ENCODE results near the gene SNRNP25. TPM values are rescaled to one million over a fixed set of nuclear protein-coding genes. Genes with fewer than 3 reads are reported as not detected.

The SNRNP25 gene
- total and polyA plus RNA-seq, 9 of the 15 experiments (the other 6 are each of a cell fraction or from before 2014, with no cell fraction given) = 59.0 to 176 (median 108) TPM

DNA sequence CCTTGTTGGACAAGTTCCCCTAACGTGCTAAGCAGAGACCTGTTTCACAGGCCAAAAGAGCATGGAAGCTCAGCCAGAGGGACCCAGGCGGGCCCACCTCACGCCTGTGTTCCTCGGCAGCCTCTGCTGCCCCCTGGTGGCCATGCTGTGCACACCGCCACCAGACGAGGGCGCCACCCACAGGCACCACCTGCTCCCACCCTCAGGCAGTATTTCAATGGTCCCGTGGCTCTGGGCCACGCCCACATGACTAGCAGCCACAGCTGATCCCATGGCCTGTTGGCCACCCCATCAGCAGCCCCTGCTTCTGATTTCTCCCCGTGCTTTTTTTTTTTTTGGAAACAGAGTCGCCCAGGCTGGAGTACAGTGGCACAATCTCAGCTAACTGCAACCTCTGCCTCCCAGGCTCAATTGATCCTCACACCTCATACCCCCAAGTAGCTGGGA is 43.3 kb downstream of the SNRNP25 start (continued):
- TF ChIP-seq SMARCE1 (IDR thresholded peaks at IDR 0.05) = 0 out of 2 replicates have a peak, but pooled peaks have one; percentile 27
- TF ChIP-seq KAT2B (IDR thresholded peaks at IDR 0.05; ENCODE audit: low read depth, low read length) = peak; percentile 82
- TF ChIP-seq, protein P1, sequence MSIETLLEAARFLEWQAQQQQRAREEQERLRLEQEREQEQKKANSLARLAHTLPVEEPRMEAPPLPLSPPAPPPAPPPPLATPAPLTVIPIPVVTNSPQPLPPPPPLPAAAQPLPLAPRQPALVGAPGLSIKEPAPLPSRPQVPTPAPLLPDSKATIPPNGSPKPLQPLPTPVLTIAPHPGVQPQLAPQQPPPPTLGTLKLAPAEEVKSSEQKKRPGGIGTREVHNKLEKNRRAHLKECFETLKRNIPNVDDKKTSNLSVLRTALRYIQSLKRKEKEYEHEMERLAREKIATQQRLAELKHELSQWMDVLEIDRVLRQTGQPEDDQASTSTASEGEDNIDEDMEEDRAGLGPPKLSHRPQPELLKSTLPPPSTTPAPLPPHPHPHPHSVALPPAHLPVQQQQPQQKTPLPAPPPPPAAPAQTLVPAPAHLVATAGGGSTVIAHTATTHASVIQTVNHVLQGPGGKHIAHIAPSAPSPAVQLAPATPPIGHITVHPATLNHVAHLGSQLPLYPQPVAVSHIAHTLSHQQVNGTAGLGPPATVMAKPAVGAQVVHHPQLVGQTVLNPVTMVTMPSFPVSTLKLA (conservative IDR thresholded peaks at IDR 0.05) = peak; percentile 72 to 84; a peak in 3 of 4 replicates
- TF ChIP-seq RAD51 (IDR thresholded peaks at IDR 0.05; ENCODE audit: borderline replicate concordance, low read depth) = peak; percentile 80
- TF ChIP-seq HCFC1 (IDR thresholded peaks at IDR 0.05; ENCODE audit: low read depth, low read length) = peak; percentile 63
- peak; percentile 13 to 30; a peak in 1 of 4 replicates for TF ChIP-seq NRF1 (conservative IDR thresholded peaks at IDR 0.05 in 1 of 2, IDR thresholded peaks at IDR 0.05 in 1 of 2)
- TF ChIP-seq, protein P2, sequence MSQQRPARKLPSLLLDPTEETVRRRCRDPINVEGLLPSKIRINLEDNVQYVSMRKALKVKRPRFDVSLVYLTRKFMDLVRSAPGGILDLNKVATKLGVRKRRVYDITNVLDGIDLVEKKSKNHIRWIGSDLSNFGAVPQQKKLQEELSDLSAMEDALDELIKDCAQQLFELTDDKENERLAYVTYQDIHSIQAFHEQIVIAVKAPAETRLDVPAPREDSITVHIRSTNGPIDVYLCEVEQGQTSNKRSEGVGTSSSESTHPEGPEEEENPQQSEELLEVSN (IDR thresholded peaks at IDR 0.05; ENCODE audit: borderline replicate concordance in 1 of 2, extremely low read depth in 1 of 2, insufficient read depth in 1 of 2, insufficient read length in 1 of 2, low read depth in 1 of 2, low read length in 1 of 2, poor library complexity in 1 of 2, severe bottlenecking in 1 of 2) = peak; percentile 68 to 74
- TF ChIP-seq TOE1 (IDR thresholded peaks at IDR 0.05; ENCODE audit: borderline replicate concordance) = peak; percentile 65; the same call in 1 of the 2 replicates
- no peak for TF ChIP-seq TOE1 (CRISPR knock-in tag; IDR thresholded peaks at IDR 0.05; ENCODE audit: borderline replicate concordance, low read depth)
- peak; percentile 78 for TF ChIP-seq CREM (IDR thresholded peaks at IDR 0.05; ENCODE audit: low read depth)
- TF ChIP-seq POLR2A (conservative IDR thresholded peaks at IDR 0.05) = 0 out of 2 replicates have a peak, but pooled peaks have one; percentile 28
- peak; percentile 92 for TF ChIP-seq BHLHE40 (IDR thresholded peaks at IDR 0.05; ENCODE audit: low read length)
- TF ChIP-seq ZC3H11A (IDR thresholded peaks at IDR 0.05; ENCODE audit: low read depth, low read length) = peak; percentile 75; the same call in 1 of the 2 replicates
- TF ChIP-seq EHMT2 (IDR thresholded peaks at IDR 0.05) = peak; percentile 37; the same call in 1 of the 2 replicates
- peak; percentile 77 for TF ChIP-seq HMGN3 (IDR thresholded peaks at IDR 0.05; ENCODE audit: borderline replicate concordance, extremely low read depth, insufficient read length, low read depth, low read length)
- no peak for TF ChIP-seq ZNF699 (CRISPR knock-in tag; IDR thresholded peaks at IDR 0.05; ENCODE audit: insufficient replicate concordance)
- TF ChIP-seq, protein P3, sequence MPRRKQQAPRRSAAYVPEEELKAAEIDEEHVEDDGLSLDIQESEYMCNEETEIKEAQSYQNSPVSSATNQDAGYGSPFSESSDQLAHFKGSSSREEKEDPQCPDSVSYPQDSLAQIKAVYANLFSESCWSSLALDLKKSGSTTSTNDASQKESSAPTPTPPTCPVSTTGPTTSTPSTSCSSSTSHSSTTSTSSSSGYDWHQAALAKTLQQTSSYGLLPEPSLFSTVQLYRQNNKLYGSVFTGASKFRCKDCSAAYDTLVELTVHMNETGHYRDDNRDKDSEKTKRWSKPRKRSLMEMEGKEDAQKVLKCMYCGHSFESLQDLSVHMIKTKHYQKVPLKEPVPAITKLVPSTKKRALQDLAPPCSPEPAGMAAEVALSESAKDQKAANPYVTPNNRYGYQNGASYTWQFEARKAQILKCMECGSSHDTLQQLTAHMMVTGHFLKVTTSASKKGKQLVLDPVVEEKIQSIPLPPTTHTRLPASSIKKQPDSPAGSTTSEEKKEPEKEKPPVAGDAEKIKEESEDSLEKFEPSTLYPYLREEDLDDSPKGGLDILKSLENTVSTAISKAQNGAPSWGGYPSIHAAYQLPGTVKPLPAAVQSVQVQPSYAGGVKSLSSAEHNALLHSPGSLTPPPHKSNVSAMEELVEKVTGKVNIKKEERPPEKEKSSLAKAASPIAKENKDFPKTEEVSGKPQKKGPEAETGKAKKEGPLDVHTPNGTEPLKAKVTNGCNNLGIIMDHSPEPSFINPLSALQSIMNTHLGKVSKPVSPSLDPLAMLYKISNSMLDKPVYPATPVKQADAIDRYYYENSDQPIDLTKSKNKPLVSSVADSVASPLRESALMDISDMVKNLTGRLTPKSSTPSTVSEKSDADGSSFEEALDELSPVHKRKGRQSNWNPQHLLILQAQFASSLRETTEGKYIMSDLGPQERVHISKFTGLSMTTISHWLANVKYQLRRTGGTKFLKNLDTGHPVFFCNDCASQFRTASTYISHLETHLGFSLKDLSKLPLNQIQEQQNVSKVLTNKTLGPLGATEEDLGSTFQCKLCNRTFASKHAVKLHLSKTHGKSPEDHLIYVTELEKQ (CRISPR knock-in tag; IDR thresholded peaks at IDR 0.05) = no peak
- TF ChIP-seq, protein P4, sequence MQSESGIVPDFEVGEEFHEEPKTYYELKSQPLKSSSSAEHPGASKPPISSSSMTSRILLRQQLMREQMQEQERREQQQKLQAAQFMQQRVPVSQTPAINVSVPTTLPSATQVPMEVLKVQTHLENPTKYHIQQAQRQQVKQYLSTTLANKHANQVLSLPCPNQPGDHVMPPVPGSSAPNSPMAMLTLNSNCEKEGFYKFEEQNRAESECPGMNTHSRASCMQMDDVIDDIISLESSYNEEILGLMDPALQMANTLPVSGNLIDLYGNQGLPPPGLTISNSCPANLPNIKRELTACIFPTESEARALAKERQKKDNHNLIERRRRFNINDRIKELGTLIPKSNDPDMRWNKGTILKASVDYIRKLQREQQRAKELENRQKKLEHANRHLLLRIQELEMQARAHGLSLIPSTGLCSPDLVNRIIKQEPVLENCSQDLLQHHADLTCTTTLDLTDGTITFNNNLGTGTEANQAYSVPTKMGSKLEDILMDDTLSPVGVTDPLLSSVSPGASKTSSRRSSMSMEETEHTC (IDR thresholded peaks at IDR 0.05) = peak; percentile 72
- TF ChIP-seq, protein P5, sequence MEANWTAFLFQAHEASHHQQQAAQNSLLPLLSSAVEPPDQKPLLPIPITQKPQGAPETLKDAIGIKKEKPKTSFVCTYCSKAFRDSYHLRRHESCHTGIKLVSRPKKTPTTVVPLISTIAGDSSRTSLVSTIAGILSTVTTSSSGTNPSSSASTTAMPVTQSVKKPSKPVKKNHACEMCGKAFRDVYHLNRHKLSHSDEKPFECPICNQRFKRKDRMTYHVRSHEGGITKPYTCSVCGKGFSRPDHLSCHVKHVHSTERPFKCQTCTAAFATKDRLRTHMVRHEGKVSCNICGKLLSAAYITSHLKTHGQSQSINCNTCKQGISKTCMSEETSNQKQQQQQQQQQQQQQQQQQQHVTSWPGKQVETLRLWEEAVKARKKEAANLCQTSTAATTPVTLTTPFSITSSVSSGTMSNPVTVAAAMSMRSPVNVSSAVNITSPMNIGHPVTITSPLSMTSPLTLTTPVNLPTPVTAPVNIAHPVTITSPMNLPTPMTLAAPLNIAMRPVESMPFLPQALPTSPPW (CRISPR knock-in tag; IDR thresholded peaks at IDR 0.05) = peak; percentile 58
- no peak for TF ChIP-seq ZEB2 (IDR thresholded peaks at IDR 0.05)
